ENCODE data around the gene CIC.
A peak's percentile ranks its signal among the peaks of the same experiment; 100 is the strongest.

The CIC gene

DNA sequence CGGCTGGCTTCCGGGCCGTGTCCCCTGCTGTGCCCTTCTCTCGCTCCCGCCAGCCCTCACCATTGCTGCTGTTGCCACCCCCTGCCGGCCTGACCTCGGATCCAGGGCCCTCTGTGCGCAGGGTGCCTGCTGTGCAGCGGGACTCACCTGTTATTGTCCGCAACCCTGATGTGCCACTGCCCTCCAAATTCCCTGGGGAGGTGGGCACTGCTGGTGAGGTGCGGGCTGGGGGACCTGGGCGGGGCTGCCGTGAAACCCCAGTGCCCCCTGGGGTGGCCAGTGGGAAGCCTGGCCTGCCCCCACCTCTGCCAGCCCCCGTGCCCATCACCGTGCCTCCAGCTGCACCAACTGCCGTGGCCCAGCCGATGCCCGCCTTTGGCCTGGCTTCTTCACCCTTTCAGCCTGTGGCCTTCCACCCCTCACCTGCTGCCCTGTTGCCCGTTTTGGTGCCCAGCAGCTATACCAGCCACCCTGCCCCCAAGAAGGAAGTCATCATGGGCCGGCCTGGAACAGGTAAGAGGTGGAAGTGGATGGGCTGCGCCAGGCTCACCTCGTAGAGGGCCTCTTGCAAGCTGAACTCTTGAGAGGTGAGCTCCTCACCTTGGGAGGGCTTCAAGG, 5.1 kb downstream of the CIC start:
- no peak for FAIRE-seq
- no peak for TF ChIP-seq POU2F2 (IDR thresholded peaks at IDR 0.05; ENCODE audit: low read depth, low read length)
- no peak for TF ChIP-seq PAX5 (IDR thresholded peaks at IDR 0.05; ENCODE audit: insufficient read depth, low read length, severe bottlenecking)
- no peak for TF ChIP-seq TAF1 (IDR thresholded peaks at IDR 0.05; ENCODE audit: low read depth, low read length)
- no peak for TF ChIP-seq SPI1 (IDR thresholded peaks at IDR 0.05; ENCODE audit: low read depth, low read length)
- TF ChIP-seq POLR2AphosphoS5 (IDR thresholded peaks at IDR 0.05; ENCODE audit: low read depth, low read length): no peak
- no peak for TF ChIP-seq POLR2A (IDR thresholded peaks at IDR 0.05; ENCODE audit: low read depth, low read length)
- no peak for DNase-seq (ENCODE audit: insufficient read length, low spot score)

DNA sequence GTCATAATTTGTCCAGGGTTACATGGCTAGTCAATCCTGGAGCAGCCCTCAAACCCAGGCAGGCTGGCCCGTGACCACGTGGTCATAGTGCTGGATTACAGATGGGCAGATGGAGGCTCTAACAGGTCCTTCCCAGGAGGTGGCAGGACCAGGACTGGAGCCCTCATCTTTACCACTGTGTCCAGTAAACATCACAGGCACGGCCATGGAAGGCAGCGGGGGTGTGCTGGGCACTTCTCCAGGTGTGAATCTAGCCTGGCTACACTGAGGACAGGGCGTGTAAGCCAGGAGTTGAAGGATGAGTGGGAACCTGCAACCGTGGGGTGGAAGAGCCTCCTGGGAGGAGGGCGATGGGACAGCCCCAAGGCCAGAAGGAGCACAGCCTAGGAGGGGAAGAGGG, 6.1 kb downstream of the CIC start:
- DNase-seq (ENCODE audit: insufficient read length, low spot score): no peak
- no peak for FAIRE-seq
- TF ChIP-seq POU2F2 (IDR thresholded peaks at IDR 0.05; ENCODE audit: low read depth, low read length) (no peak), POLR2AphosphoS5 (IDR thresholded peaks at IDR 0.05; ENCODE audit: low read depth, low read length) (no peak), TAF1 (IDR thresholded peaks at IDR 0.05; ENCODE audit: low read depth, low read length) (no peak), PAX5 (IDR thresholded peaks at IDR 0.05; ENCODE audit: insufficient read depth, low read length, severe bottlenecking) (no peak), SPI1 (IDR thresholded peaks at IDR 0.05; ENCODE audit: low read depth, low read length) (no peak), POLR2A (IDR thresholded peaks at IDR 0.05; ENCODE audit: low read depth, low read length) (no peak)

DNA sequence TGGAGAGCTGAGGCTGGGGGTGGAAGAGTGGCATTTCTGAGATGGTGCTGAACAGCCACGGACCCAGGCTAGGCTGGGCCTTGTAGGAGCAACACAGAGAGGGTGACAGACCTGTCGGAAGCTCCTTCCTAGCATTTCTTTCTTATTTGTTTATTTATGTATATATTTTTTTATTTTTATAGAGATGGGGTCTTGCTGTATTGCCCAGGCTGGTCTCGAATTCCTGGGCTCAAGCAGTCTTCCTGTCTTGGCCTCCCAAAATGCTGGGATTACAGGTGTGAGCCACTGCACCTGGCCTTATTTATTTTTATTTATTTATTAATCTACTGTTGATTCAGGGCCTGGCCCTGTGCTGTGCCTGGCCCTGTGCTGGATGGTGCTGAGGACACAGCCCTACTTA, 6.5 kb downstream of the CIC start:
- no peak for DNase-seq (ENCODE audit: insufficient read length, low spot score)

DNA sequence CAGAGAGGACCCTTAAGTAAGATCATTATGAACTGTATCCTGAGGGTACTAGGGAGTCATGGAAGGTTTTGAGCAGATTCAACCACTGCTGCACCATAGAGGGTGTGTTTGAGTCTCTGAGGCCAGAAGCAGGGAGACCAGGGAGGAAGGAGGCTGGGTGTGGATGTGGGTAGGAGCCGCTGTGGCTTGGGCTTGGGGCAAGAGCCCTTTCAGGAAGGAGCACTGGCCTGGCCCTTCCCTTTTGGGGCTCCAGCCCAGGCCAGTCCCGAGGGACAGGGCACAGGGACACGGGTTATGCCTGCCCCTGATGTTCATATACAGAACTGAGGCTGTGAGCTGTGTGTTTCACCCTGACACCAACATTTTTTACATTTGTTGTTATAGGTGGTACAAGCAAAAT, 7.2 kb downstream of the CIC start:
- no peak for FAIRE-seq
- TF ChIP-seq POU2F2 (IDR thresholded peaks at IDR 0.05; ENCODE audit: low read depth, low read length): peak; percentile 12; the same call in 1 of the 2 replicates
- TF ChIP-seq POLR2A (IDR thresholded peaks at IDR 0.05; ENCODE audit: low read depth, low read length): no peak
- TF ChIP-seq TAF1 (IDR thresholded peaks at IDR 0.05; ENCODE audit: low read depth, low read length): no peak
- TF ChIP-seq PAX5 (IDR thresholded peaks at IDR 0.05; ENCODE audit: insufficient read depth, low read length, severe bottlenecking): no peak
- TF ChIP-seq SPI1 (IDR thresholded peaks at IDR 0.05; ENCODE audit: low read depth, low read length): no peak
- TF ChIP-seq POLR2AphosphoS5 (IDR thresholded peaks at IDR 0.05; ENCODE audit: low read depth, low read length): no peak
- no peak for DNase-seq (ENCODE audit: insufficient read length, low spot score)

More for the DNA sequence above, 6.5 kb downstream of the CIC start:
- TF ChIP-seq PAX5 (IDR thresholded peaks at IDR 0.05; ENCODE audit: insufficient read depth, low read length, severe bottlenecking): no peak
- no peak for TF ChIP-seq TAF1 (IDR thresholded peaks at IDR 0.05; ENCODE audit: low read depth, low read length)
- TF ChIP-seq POU2F2 (IDR thresholded peaks at IDR 0.05; ENCODE audit: low read depth, low read length): no peak
- TF ChIP-seq POLR2A (IDR thresholded peaks at IDR 0.05; ENCODE audit: low read depth, low read length): no peak
- TF ChIP-seq SPI1 (IDR thresholded peaks at IDR 0.05; ENCODE audit: low read depth, low read length): no peak
- no peak for TF ChIP-seq POLR2AphosphoS5 (IDR thresholded peaks at IDR 0.05; ENCODE audit: low read depth, low read length)
- FAIRE-seq: no peak

DNA sequence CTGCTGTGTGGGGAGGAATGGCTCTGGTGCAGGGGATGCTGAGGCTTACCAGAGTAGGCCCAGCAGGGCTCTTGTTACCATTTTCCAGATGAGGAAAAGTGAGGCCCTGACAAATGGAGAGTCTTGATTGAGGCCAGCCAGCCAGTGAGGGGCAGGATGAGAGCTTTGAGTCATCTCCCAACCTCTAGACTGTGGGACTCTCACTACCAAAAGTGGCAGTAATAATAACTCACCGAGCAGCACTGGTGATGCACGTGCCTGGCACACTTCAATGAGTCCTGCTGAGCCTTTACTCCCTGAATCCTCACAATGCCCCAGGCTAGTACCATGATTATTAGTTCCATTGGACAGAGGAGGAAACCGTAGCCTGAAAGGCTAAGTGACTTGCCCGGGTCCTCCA, 7.8 kb downstream of the CIC start:
- TF ChIP-seq PAX5 (IDR thresholded peaks at IDR 0.05; ENCODE audit: insufficient read depth, low read length, severe bottlenecking): no peak
- TF ChIP-seq SPI1 (IDR thresholded peaks at IDR 0.05; ENCODE audit: low read depth, low read length): no peak
- no peak for TF ChIP-seq POLR2AphosphoS5 (IDR thresholded peaks at IDR 0.05; ENCODE audit: low read depth, low read length)
- no peak for TF ChIP-seq POLR2A (IDR thresholded peaks at IDR 0.05; ENCODE audit: low read depth, low read length)
- no peak for TF ChIP-seq POU2F2 (IDR thresholded peaks at IDR 0.05; ENCODE audit: low read depth, low read length)
- no peak for TF ChIP-seq TAF1 (IDR thresholded peaks at IDR 0.05; ENCODE audit: low read depth, low read length)
- no peak for DNase-seq (ENCODE audit: insufficient read length, low spot score)
- peak; percentile 78 for FAIRE-seq

DNA sequence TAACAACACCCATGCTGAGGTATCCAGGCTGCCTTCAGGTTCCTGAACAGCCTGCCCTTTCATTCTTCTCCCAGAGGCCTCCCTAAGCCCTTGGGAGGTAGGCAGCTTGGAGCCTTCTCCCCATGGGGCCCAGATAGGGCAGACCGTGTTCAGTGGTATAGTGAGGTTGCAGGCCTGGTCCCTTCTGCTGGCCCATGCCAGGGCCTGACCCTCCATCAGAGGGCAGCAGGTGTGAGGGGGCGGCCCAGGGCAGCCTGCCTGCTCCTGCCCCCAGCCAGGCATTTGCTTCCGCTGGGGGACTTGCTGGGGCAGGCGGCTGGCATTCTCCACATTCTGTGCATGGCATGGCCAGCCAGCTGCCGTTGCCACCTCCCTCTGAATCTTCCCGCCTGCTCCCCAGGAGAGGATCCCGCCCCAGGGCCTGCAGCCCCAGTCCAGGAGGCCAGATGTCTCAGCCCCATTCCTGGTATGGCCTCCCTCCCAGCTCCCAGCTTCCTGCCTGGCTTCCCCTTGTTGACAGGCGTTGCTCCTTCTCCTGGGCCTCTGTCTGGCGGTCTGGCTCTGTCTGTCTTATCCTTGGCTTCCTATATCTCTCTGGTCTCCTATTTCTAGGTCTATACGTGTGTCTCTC, 8.9 kb downstream of the CIC start:
- DNase-seq (ENCODE audit: insufficient read length, low spot score): no peak
- TF ChIP-seq TAF1 (IDR thresholded peaks at IDR 0.05; ENCODE audit: low read depth, low read length) (no peak), POLR2AphosphoS5 (IDR thresholded peaks at IDR 0.05; ENCODE audit: low read depth, low read length) (no peak), POLR2A (IDR thresholded peaks at IDR 0.05; ENCODE audit: low read depth, low read length) (no peak), SPI1 (IDR thresholded peaks at IDR 0.05; ENCODE audit: low read depth, low read length) (no peak), POU2F2 (IDR thresholded peaks at IDR 0.05; ENCODE audit: low read depth, low read length) (no peak), PAX5 (IDR thresholded peaks at IDR 0.05; ENCODE audit: insufficient read depth, low read length, severe bottlenecking) (no peak)
- FAIRE-seq: no peak

DNA sequence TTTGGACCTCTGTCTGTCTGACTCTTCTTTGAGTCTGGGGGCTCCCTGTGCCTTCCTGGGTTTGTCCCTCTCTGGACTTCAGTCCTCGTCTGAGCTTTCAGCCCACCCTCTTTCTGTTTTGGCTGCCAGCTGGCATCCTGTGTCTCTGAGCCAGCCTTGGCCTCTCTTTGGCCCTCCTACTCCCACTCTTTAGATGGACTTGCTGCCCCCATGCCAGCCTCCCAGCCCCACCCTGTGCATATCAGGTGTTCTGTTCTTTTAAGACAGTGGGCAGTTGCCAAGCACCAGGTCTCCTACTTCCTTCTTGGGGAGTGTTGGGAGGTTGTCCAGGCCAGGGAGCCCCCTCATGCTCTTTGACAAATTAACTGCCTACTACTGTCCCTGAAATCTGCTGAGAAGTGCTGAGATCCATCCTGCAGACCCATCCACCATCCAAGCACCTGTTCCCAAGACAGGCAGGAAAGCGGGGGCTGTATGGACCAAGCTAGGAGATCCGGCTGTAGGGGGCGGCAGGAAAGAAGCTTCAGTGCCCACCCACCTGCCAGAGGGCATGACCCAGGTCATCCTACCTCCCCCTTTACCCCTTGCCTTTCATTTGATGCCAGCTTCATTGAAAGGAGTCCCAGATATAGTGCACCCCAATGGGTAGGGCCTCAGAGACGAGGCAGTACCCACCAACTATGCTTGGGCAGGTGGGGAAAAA, 9.6 kb downstream of the CIC start:
- no peak for TF ChIP-seq SPI1 (IDR thresholded peaks at IDR 0.05; ENCODE audit: low read depth, low read length)
- TF ChIP-seq POU2F2 (IDR thresholded peaks at IDR 0.05; ENCODE audit: low read depth, low read length): no peak
- TF ChIP-seq PAX5 (IDR thresholded peaks at IDR 0.05; ENCODE audit: insufficient read depth, low read length, severe bottlenecking): no peak
- no peak for TF ChIP-seq TAF1 (IDR thresholded peaks at IDR 0.05; ENCODE audit: low read depth, low read length)
- TF ChIP-seq POLR2AphosphoS5 (IDR thresholded peaks at IDR 0.05; ENCODE audit: low read depth, low read length): no peak
- no peak for TF ChIP-seq POLR2A (IDR thresholded peaks at IDR 0.05; ENCODE audit: low read depth, low read length)
- FAIRE-seq: peak; percentile 23

DNA sequence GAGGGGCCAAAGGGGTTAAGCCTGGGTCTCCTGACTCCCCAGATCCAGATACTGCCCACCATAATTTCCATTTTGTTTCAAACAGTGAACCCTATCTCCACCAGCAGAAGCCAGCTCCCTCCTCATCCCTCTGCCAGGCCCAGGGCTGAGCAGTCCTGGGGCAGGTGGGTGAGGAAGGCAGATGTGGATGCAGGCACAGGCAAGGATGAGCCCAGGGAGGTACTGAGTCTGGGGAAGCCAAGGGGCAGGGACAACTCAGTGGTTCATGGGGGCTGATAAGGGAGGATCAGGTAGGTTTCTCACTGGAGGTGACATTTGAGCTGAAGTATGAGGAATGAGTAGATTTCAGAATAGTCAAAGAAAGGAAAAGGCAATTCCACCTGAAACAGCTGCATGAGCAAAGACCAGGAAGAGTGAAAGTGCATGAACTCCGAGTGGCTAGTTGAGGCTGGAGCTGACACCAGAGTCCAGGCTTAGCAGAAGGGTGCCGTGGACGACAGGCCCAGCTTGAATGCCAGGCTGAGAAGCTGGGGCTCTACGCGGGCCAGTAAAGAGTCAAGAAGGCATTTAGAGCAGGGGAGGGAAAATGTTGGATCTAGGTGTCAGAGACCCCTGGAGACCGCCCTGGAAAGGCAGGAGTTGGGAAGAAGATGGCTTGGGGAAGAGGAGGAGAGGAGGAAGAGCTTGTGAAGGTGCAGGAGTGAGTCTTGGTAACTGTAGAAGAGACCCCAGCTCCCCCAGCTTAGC, 10.3 kb downstream of the CIC start:
- FAIRE-seq (peak; percentile 20), DNase-seq (ENCODE audit: insufficient read length, low spot score) (no peak)
- no peak for TF ChIP-seq POLR2AphosphoS5 (IDR thresholded peaks at IDR 0.05; ENCODE audit: low read depth, low read length)
- TF ChIP-seq POU2F2 (IDR thresholded peaks at IDR 0.05; ENCODE audit: low read depth, low read length): no peak
- no peak; the same call in 1 of the 2 replicates for TF ChIP-seq POLR2A (IDR thresholded peaks at IDR 0.05; ENCODE audit: low read depth, low read length)
- no peak for TF ChIP-seq SPI1 (IDR thresholded peaks at IDR 0.05; ENCODE audit: low read depth, low read length)
- TF ChIP-seq PAX5 (IDR thresholded peaks at IDR 0.05; ENCODE audit: insufficient read depth, low read length, severe bottlenecking): no peak
- no peak for TF ChIP-seq TAF1 (IDR thresholded peaks at IDR 0.05; ENCODE audit: low read depth, low read length)

More for the DNA sequence above, 9.6 kb downstream of the CIC start:
- DNase-seq (ENCODE audit: insufficient read length, low spot score): no peak
